Iris pigment epithelial cell (primary cell): ENCODE measurements around the gene MSRB1.
"Not testable (repeated sequence)": the region's sequence is repeated elsewhere in the genome, so short reads cannot be mapped to it uniquely, and the experiment has no call there.

Experiments used
- DNase-seq: peaks from one replicate; pipeline ENCODE4 v3.0.0-alpha.2; 2011; ENCODE audit warnings: low read depth

The MSRB1 gene

DNA sequence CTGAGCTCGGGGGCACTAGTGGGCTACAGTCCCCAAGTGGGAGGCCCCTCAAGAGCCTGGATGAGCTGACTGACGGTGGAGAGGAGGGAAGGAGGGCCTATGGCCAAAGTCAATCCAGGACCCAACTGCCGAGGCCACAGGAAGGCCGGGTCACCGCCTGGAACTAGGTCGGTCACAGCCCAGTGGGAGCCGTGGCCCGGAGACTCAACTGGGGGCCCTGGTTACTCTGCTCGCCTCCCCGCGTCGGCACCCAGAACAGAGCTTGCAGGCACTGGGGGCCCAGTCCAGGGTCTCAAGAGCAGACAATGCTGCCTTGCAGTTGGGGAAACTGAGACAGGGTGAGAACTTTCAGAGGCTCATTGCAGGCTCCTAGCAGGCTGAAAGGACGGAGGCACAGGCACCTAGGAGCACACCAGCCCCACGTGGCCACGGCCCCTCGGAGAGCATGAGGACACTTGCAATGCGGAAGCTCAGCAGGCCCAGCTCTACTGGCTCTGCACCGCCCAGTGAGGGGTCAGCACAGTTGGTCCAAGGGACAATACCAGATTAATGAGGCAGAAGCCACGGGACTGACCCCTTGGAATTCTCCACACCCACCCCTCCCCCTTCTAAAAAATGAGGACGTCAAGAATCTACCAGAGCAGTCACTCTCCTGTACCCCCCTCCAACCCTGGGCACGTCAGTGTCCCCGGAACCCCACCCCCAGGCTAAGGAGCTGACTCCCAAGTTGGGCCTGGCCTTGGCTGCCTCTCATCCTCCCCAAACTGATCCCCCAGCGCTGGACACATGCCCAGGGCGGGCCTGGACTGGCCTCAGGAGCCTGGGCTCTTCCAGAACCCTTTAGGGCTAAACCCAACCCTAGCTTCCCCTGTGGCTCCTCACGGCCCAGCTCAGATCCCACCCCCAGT lies 27.0 kb downstream of the MSRB1 start:
- no peak for DNase-seq

DNA sequence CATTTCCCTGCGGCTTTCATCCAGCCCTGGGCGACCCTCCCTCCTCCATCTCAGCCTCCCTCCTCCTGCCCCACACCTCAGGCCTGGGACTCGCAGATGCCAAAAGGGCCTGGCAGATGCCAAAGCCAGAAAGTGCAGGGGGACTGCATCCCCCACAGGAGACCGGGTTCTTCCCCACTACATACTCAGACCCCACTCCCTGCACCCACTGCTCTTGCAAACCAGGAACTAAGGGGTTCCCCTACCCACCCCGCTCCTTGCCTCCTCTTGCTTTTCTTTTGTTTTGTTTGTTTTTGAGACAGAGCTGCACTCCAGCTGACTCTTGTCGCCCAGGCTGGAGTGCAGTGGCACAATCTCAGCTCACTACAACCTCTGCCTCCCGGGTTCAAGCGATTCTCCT lies 28.0 kb downstream of the MSRB1 start:
- DNase-seq, result no peak

GRCh38 chr16:1914084-1914608 lies 28.9 kb downstream of the MSRB1 start:
- no peak for DNase-seq

DNA sequence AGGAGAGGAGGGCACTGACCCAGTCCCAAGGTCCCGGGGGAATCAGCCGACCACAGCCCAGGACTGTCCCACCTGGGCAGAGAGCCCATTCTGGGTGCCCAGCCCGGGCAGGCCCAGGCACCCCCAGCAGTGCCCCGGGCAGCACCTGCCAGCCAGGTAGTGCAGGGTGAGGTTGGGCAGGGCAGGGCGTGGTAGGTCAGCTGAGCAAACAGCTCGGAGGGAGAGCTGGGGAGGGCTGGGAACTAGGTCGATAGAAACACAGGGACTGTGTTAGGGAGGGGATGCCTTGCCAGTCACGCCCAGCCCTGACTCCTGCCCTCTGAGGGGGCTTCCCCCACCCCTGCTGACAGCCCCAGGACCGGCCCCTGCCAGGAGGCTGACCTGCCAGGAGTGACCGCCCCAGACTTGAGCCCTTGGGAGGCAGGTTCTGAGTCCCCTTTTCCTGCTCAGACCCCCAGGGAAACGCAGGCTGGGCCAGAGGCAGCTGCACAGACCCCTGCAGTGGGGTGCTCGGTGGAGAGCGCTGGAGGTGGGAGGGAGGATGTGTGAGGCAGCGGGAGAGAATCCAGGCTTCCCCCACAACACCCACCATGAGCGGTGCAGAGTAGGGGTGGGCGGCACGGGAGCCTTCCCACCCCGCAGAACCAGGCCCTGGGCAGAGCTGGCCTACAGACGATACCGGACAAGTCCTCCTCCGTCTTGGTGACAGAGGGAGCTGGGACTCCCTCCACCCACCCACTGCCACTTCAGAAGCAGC lies 29.5 kb downstream of the MSRB1 start:
- no peak for DNase-seq

GRCh38 chr16:1912215-1912543 lies 30.8 kb downstream of the MSRB1 start:
- no peak for DNase-seq

DNA sequence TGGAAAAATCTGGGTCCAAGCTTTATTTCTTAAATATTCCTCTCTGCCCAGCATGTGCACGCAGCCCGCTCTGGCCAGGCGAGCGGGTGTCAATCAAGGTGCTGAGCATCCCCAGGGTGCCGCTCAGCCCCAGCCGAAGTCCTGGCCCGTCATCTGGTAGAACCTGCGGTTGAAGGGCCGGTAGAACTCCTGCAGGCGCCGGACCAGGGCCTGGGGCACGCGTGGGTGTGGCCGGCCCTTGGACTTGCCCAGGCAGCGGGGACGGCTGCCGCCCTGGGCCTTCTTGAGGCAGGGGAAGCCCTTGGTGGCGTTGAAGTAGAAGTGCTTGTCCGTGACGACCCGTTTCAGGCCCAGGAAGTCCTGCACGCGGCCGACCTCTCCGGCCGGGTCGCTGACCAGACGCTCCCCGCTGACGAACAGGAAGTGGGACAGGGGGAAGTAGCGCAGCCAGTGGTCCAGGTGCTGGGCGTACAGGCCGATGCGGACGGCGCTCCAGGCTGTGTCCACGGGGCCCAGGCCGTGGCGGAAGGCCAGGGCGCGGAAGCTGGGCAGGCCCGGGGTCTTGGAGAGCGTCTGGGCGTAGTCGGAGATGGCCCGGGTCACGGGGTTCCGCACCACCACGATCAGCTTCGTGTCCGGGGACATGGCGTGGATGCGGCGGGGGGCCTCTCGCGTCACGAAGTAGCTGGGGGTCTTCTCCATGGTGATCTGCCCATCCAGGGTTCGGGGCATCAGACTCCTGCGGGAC lies 31.4 kb downstream of the MSRB1 start:
- no peak for DNase-seq

GRCh38 chr16:1909561-1910231 lies 33.3 kb downstream of the MSRB1 start:
- no peak for DNase-seq

DNA sequence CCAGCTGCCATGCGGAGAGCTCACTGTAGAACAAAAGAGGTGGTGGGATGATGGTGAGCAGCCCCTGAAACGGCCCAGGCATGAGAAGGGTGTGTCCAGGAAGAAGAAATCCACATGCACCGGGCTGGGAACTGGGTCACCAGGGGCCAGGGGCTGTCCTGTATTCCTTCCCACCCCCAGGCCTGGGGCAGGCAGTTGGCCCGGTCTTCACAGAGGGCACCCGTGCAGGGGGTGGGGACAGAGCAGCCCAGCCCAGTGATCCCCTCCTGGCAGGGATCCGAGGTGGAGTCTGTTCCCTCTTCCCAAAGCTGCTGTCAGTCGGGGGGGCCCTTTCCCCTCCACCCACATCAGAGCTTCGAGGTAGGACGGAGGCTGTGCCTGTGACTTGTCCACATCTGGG lies 34.0 kb downstream of the MSRB1 start:
- no peak for DNase-seq

DNA sequence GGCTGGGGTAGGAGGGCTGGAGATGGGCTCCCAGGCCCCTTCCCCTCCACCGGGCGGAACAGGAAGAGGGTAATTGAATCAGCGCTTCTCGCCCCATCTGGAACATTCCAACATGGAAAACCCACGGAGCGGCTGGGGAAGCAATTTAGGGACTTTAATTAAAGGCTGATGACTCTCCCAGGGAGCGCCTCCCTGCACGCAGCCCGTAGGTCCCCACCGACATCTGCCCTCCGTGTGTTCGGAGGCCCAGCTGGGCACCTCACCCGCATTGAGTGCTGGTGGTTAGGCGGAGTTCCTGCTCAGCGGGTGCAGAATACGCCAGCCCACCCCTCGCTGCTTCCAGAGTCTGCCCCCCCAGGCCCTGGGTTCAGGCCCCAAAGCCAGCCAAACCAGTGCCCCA lies 34.8 kb downstream of the MSRB1 start:
- no peak for DNase-seq

GRCh38 chr16:1907226-1907860 lies 35.7 kb downstream of the MSRB1 start:
- DNase-seq, result no peak

DNA sequence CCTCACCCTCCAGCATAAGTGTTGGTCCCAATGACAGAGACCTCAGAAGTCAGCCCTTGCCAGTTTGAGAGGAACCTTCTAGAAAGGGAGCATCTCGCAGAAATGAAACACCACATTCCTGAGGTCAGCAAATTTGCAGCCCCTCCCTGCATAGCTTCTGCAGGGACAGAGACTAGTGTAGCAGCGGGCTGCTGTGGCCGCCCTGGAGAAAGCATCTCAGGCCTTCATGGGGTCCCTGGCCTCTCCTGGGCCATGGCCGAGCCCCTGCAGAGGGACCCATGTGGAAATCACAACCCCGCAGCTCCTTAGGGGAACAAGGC lies 36.2 kb downstream of the MSRB1 start:
- no peak for DNase-seq

GRCh38 chr16:1906055-1906845 lies 36.7 kb downstream of the MSRB1 start:
- DNase-seq, result no peak

GRCh38 chr16:1903845-1904840 lies 38.9 kb downstream of the MSRB1 start:
- DNase-seq, result no peak

DNA sequence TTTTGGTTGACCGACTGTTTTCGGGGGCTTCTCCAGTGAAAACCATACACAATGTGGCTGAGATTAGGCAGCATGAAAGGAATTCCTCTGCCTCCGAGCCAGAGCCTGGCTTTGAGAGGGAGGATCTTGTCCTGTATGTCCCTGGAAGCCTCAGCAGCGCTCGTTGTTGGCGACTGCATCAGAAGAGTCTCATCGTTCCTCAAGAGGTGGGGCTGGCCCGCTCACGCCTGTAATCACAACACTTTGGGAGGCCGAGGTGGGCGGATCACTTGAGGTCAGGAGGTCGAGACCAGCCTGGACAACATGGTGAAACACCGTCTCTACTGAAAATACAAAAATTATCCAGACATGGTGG lies 39.8 kb downstream of the MSRB1 start:
- no peak for DNase-seq

DNA sequence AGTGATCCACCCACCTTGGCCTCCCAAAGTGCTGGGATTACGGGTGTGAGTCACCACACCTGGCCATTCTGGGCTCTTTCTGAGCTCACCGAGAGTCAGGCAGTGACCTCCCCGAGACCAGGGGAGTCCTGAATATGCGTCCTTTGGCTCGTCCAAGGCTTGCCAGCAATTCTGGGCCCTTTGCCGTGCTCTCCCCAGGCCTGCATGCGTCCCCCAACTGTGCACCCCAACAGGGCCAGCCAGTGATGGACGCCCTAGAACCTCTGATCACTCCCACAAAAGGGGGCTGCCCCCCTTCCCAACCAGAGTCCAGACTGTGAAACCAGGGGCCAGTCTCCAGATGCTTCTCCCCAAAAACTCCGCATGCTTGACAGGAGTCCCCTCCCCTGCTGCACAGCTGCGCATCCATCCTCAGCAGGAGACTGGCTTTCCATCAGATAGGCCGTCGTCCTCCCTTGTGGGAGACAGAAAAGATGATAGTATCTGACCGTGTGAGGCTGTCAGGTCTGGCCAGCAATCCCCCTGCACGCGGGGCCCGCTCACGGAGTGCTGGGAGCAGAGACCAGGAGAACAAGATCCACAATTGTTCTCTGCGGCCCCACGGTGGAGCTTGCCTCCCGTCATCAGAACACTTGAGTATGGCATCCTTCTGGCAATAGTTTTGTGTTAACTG lies 40.3 kb downstream of the MSRB1 start:
- no peak for DNase-seq

- DNase-seq, result no peak
These were observed 42.6 kb downstream of the MSRB1 start for GRCh38 chr16:1900452-1900774.

- no peak for DNase-seq
These were observed 43.2 kb downstream of the MSRB1 start for GRCh38 chr16:1899641-1900451.

- not testable (repeated sequence) for DNase-seq
These were observed 45.3 kb downstream of the MSRB1 start for GRCh38 chr16:1897692-1898091.
